B cell (primary cell): ENCODE results near the gene WDR82. TPM values are rescaled to one million over a fixed set of nuclear protein-coding genes. Genes with fewer than 3 reads are reported as not detected.
A peak's percentile ranks its signal among the peaks of the same experiment; 100 is the strongest.

ENCODE experiments used
- ATAC-seq: fragments of 200-7000 bp; cut with Tn5 transposase; one replicate; pipeline ENCODE4 v1.10.0; 2021; ENCODE audit warnings: low read depth, mild to moderate bottlenecking, moderate number of reproducible peaks, moderate library complexity
- CTCF ChIA-PET: fragments of 350-600 bp; sonication (Branson Sonifier 250); formaldehyde crosslinking; loops from one replicate; lab custom pipeline; 2021; ENCODE audit warnings: antibody characterized with exemption, inconsistent platforms; lab: Charles Lee
- POLR2A ChIA-PET: fragments of 350-600 bp; sonication (Branson Sonifier 250); formaldehyde crosslinking; loops from one replicate; lab custom pipeline; 2021; ENCODE audit warnings: antibody characterized with exemption; lab: Charles Lee
- DNase-seq: peaks from one replicate; pipeline ENCODE4 v3.0.0; 2013
- H2AFZ ChIP-seq: 2 replicates; pipeline ENCODE4 v1.6.1; 2012; ENCODE audit warnings: mild to moderate bottlenecking, low read depth, low read length; ENCODE audit not compliant: insufficient read depth, poor library complexity, severe bottlenecking
- H3K27ac ChIP-seq, 2 donors: 1 replicate in 1 of 2; 2 replicates in 1 of 2; pipeline ENCODE4 v1.5.1; 2012 to 2013; ENCODE audit warnings: low read length in 2 of 2, mild to moderate bottlenecking in 2 of 2, moderate library complexity in 1 of 2
- H3K27me3 ChIP-seq, 4 experiments: fragments of 200-600 bp in 1 of 4; sonication (generic) in 1 of 4; replicated peaks in 1 of 4; 1 replicate in 2 of 4; 2 replicates in 2 of 4; pipeline versions ENCODE4 v1.6.1 to v1.7.0; 2013 to 2016; ENCODE audit warnings: low read length in 3 of 4, mild to moderate bottlenecking in 2 of 4, mixed read lengths in 1 of 4, moderate library complexity in 1 of 4; ENCODE audit not compliant: insufficient read depth in 4 of 4, control insufficient read depth in 3 of 4; ENCODE audit errors: control extremely low read depth in 1 of 4
- H3K36me3 ChIP-seq, 2 experiments: replicated peaks in 1 of 2; 1 replicate in 1 of 2; 2 replicates in 1 of 2; pipeline versions ENCODE4 v1.6.1 to v1.7.1; 2013; ENCODE audit warnings: low read length in 1 of 2; ENCODE audit not compliant: insufficient read depth in 2 of 2, control insufficient read depth in 1 of 2; ENCODE audit errors: control extremely low read depth in 1 of 2, extremely low read depth in 1 of 2
- H3K4me1 ChIP-seq, 2 donors: fragments of 200-600 bp in 1 of 2; sonication (generic) in 1 of 2; 1 replicate in 1 of 2; 2 replicates in 1 of 2; pipeline versions ENCODE4 v1.5.1 to v1.6.1; 2013 to 2017; ENCODE audit warnings: low read length in 2 of 2; ENCODE audit not compliant: control insufficient read depth in 2 of 2, insufficient read depth in 2 of 2
- H3K4me2 ChIP-seq: replicated peaks from 2 replicates; pipeline ENCODE3; 2012; ENCODE audit warnings: mild to moderate bottlenecking, low read depth, low read length; ENCODE audit not compliant: poor library complexity, severe bottlenecking
- H3K4me3 ChIP-seq, 5 experiments: fragments of 200-600 bp in 1 of 5; sonication (generic) in 1 of 5; 1 replicate in 3 of 5; 2 replicates in 2 of 5; pipeline versions ENCODE4 v1.5.1 to v1.7.0; 2011 to 2016; ENCODE audit warnings: low read length in 4 of 5, mild to moderate bottlenecking in 4 of 5, low read depth in 2 of 5, control low read depth in 1 of 5, moderate library complexity in 1 of 5; ENCODE audit not compliant: insufficient read depth in 1 of 5; ENCODE audit errors: control extremely low read depth in 1 of 5, extremely low read depth in 1 of 5
- H3K79me2 ChIP-seq: fragments of 200-600 bp; sonication (generic); one replicate; pipeline ENCODE4 v1.6.0; 2016; ENCODE audit warnings: low read length; ENCODE audit not compliant: control insufficient read depth, insufficient read depth
- H3K9ac ChIP-seq: fragments of 200-600 bp; sonication (generic); 2 replicates; pipeline ENCODE4 v1.6.1; 2017; ENCODE audit warnings: mild to moderate bottlenecking, low read length, moderate library complexity
- H3K9me3 ChIP-seq, 3 donors: one replicate each; pipeline versions ENCODE4 v1.6.1 to v1.7.1; 2013; ENCODE audit warnings: low read length in 2 of 3; ENCODE audit not compliant: control insufficient read depth in 2 of 3, insufficient read depth in 1 of 3; ENCODE audit errors: control extremely low read depth in 1 of 3
- H4K20me1 ChIP-seq: 2 replicates; pipeline ENCODE4 v1.6.0; 2012; ENCODE audit warnings: mild to moderate bottlenecking, low read length; ENCODE audit not compliant: insufficient read depth, control insufficient read depth, poor library complexity, severe bottlenecking
- H3K27ac Mint-ChIP-seq: one replicate; pipeline ENCODE4 v1.8.0; 2021; ENCODE audit warnings: mixed read lengths
- H3K27me3 Mint-ChIP-seq: one replicate; pipeline ENCODE4 v1.8.0; 2021; ENCODE audit warnings: mixed read lengths
- H3K4me1 Mint-ChIP-seq: one replicate; pipeline ENCODE4 v1.8.0; 2021; ENCODE audit warnings: mixed read lengths
- H3K4me3 Mint-ChIP-seq: one replicate; pipeline ENCODE4 v1.8.0; 2021; ENCODE audit warnings: mixed read lengths
- H3K9me3 Mint-ChIP-seq: one replicate; pipeline ENCODE4 v1.8.0; 2022; ENCODE audit warnings: mixed read lengths; ENCODE audit not compliant: insufficient read depth
- EZH2 ChIP-seq: IDR thresholded peaks from 2 replicates; pipeline ENCODE4 v1.6.1; 2012; ENCODE audit warnings: borderline replicate concordance, low read depth, mild to moderate bottlenecking, moderate library complexity, low read length; ENCODE audit not compliant: insufficient read depth, poor library complexity, severe bottlenecking
- WGBS: methylation state at CpG from one replicate; pipeline ENCODE4 v1.1.5; 2013; ENCODE audit warnings: missing lambda C conversion rate; ENCODE audit not compliant: insufficient coverage; 5-methylcytosine and 5-hydroxymethylcytosine counted together
- intact Hi-C: fragments of 100-400 bp; cut with micrococcal nuclease; formaldehyde crosslinking; loops from one replicate; pipeline ENCODE4 v1.10.0; 2022
- polyA plus RNA-seq: library from polyadenylated mRNA; depleted of rRNA; stranded (reverse); fragments of >200 nt; gene quantifications from 2 replicates; pipeline ENCODE4 v1.2.3, GENCODE V29; 2012
- total RNA-seq, 2 donors: library from RNA; stranded (reverse); fragments of 120-200 nt in 1 of 2; gene quantifications; 1 replicate in 1 of 2; 2 replicates in 1 of 2; pipeline versions ENCODE4 v1.2.3 to v1.2.4, GENCODE V29; 2013 to 2022
- TF ChIP-seq, protein P1 (sequence below): fragments of 200-600 bp; IDR thresholded peaks from one replicate; pipeline ENCODE4 v1.8.0; 2022; ENCODE audit warnings: antibody characterized with exemption, mild to moderate bottlenecking

WDR82 gene
- total and polyA plus RNA-seq, 2 donors (not counting 1 experiment from before 2014, with no cell fraction given) = 27.8 to 101 TPM

DNA sequence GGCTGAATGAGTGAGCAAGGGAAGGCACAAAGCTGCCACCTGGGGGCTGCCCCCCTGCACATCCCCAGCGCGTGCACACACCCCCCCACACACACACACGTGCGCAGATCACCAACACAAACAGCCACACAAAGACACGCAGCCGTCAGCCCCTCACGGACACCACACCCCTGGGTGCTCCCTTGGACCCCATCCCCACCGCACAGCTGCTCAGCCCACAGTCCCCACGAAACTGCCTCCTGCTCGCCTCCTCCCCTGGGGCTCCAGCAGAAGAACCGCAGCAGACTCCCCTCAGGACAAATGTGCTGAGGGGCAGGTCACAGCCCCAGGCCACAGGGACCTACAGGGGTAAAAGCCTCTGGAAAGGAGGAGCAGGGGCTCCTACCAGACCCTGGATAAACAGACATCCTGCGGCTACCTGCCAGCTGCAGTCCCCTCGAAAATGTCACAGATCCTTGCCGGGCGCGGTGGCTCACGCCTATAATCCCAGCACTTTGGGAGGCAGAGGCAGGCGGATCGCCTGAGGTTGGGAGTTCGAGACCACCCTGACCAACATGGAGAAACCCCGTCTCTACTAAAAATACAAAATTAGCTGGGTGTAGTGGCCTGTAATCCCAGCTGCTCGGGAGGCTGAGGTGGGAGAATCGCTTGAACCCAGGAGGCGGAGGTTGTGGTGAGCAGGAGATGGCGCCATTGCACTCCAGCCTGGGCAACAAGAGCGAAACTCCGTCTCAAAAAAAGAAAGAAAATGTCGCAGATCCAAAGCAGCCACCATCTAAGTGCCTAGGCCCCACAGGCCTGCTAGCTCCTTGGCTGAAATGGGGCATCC lies 46.0 kb downstream of the WDR82 start:
- Histone ChIP-seq H3K27ac (no peak overlapping the region), H3K9me3 (no peaks in the 10 kb centered on the region), H3K27me3 (no peaks in the 10 kb centered on the region), H2AFZ (no peak overlapping the region), H3K4me1 (peaks cover 20 to 44% of the 10 kb centered on the region in 2 donors), H3K79me2 (peaks cover 81% of the 10 kb centered on the region), H3K4me2 (peak overlapping the region; percentile 52), H3K9ac (no peak overlapping the region), H4K20me1 (peaks cover 70% of the 10 kb centered on the region), H3K4me3 (no peak overlapping the region), H3K36me3 (peaks cover 8 to 84% of the 10 kb centered on the region in 2 experiments)
- 57% methylated on average over 23 of the region's 28 CpGs for WGBS
- TF ChIP-seq, protein P1, sequence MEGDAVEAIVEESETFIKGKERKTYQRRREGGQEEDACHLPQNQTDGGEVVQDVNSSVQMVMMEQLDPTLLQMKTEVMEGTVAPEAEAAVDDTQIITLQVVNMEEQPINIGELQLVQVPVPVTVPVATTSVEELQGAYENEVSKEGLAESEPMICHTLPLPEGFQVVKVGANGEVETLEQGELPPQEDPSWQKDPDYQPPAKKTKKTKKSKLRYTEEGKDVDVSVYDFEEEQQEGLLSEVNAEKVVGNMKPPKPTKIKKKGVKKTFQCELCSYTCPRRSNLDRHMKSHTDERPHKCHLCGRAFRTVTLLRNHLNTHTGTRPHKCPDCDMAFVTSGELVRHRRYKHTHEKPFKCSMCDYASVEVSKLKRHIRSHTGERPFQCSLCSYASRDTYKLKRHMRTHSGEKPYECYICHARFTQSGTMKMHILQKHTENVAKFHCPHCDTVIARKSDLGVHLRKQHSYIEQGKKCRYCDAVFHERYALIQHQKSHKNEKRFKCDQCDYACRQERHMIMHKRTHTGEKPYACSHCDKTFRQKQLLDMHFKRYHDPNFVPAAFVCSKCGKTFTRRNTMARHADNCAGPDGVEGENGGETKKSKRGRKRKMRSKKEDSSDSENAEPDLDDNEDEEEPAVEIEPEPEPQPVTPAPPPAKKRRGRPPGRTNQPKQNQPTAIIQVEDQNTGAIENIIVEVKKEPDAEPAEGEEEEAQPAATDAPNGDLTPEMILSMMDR = no peak
- no peak for TF ChIP-seq EZH2
- POLR2A ChIA-PET = interaction anchor here (0.6 to 2.7 kb wide), 5 partner anchors 12 to 258 kb away, joined by 3 to 13 read pairs (median 9); partner anchors contain the start of gene WDR82
- Mint-ChIP-seq H3K9me3 (no peaks in the 10 kb centered on the region), H3K27ac (no peak overlapping the region), H3K4me3 (no peak overlapping the region), H3K27me3 (no peaks in the 10 kb centered on the region), H3K4me1 (peaks cover 46% of the 10 kb centered on the region)
- ATAC-seq (no peak), DNase-seq (peak; percentile 22)
- intact Hi-C loops = no loop called here
- CTCF ChIA-PET = interaction anchor here (1.3 to 18.5 kb wide), 21 partner anchors 10 to 232 kb away, joined by 3 to 237 read pairs (median 6); partner anchors contain the start of genes GLYCTK, TLR9 and WDR82
